Activated T-helper 2 cell treated with anti-CD3 and anti-CD28 coated beads, Interferon-gamma antibody, Interleukin-2, Interleukin-4, amounts not matched to agents 10 μg/mL and 5 μg/mL and 100 μg/mL, durations not matched to agents 14 hours and 24 hours and 36 hours (primary cell): ENCODE data around the gene COPS6. TPM values are rescaled to one million over a fixed set of nuclear protein-coding genes. Genes with fewer than 3 reads are reported as not detected.

Experiments
- DNase-seq: peaks from one replicate; pipeline ENCODE4 v3.0.0; 2021; ENCODE audit warnings: low spot score
- H3K27ac Mint-ChIP-seq: one replicate; pipeline ENCODE4 v1.8.0; 2021; ENCODE audit warnings: mixed read lengths
- H3K27me3 Mint-ChIP-seq: one replicate; pipeline ENCODE4 v1.8.0; 2021; ENCODE audit warnings: low read depth, mixed read lengths
- H3K36me3 Mint-ChIP-seq: one replicate; pipeline ENCODE4 v1.8.0; 2021; ENCODE audit warnings: low read depth, mixed read lengths
- H3K4me1 Mint-ChIP-seq: one replicate; pipeline ENCODE4 v1.8.0; 2021; ENCODE audit warnings: low read depth, mixed read lengths
- H3K4me3 Mint-ChIP-seq: one replicate; pipeline ENCODE4 v1.8.0; 2021; ENCODE audit warnings: low read depth, mild to moderate bottlenecking, moderate library complexity, mixed read lengths
- H3K9me3 Mint-ChIP-seq: one replicate; pipeline ENCODE4 v1.8.0; 2021; ENCODE audit warnings: mixed read lengths
- intact Hi-C: fragments of 100-400 bp; cut with micrococcal nuclease; formaldehyde crosslinking; loops from one replicate; pipeline ENCODE4 v1.15.1; 2023
- total RNA-seq: library from RNA; stranded (reverse); gene quantifications from 2 replicates; pipeline ENCODE4 v1.2.3, GENCODE V29; 2022

The COPS6 gene
- total RNA-seq, 1 donor from 2014 or later, result 116 TPM

GRCh38 chr7:100065452-100066186 is 23.1 kb upstream of the COPS6 start:
- no peak overlapping the region for H3K27ac Mint-ChIP-seq
- H3K4me1 Mint-ChIP-seq, result no peaks in the 10 kb centered on the region
- DNase-seq, result no peak
- no peaks in the 10 kb centered on the region for H3K27me3 Mint-ChIP-seq
- no peak overlapping the region for H3K4me3 Mint-ChIP-seq
- H3K9me3 Mint-ChIP-seq, result peaks cover 15% of the 10 kb centered on the region
- H3K36me3 Mint-ChIP-seq, result peaks cover 63% of the 10 kb centered on the region
- intact Hi-C loops, result no loop called here

DNA sequence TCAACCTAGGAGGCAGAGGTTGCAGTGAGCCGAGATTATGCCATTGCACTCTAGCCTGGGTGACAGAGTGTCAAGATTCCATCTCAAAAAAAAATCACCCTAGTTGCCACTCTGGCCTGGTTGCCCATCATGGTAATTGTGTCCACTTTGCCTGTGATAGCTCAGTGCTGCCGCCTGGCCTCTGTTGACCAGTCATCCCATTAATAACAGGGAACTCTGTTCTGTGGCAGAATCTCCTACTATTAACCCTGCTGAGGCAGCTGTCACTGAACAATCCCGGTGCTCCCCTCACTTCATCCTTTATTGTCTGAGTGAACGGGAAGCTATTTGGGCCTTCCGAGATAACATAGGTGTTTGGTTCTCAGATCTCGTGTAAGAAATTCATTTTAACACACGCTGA is 21.8 kb upstream of the COPS6 start:
- intact Hi-C loops, result no loop called here
- Mint-ChIP-seq H3K36me3 (peaks cover 67% of the 10 kb centered on the region), H3K27ac (no peak overlapping the region), H3K4me1 (no peaks in the 10 kb centered on the region), H3K4me3 (no peak overlapping the region), H3K27me3 (no peaks in the 10 kb centered on the region), H3K9me3 (peaks cover 28% of the 10 kb centered on the region)
- no peak for DNase-seq

- Mint-ChIP-seq H3K27me3 (no peaks in the 10 kb centered on the region), H3K27ac (no peak overlapping the region), H3K4me3 (no peak overlapping the region), H3K36me3 (peaks cover 82% of the 10 kb centered on the region), H3K4me1 (no peaks in the 10 kb centered on the region), H3K9me3 (peaks cover 44% of the 10 kb centered on the region)
- intact Hi-C loops, result no loop called here
- DNase-seq, result no peak
Observed at GRCh38 chr7:100069991-100070390, 18.8 kb upstream of the COPS6 start.

DNA sequence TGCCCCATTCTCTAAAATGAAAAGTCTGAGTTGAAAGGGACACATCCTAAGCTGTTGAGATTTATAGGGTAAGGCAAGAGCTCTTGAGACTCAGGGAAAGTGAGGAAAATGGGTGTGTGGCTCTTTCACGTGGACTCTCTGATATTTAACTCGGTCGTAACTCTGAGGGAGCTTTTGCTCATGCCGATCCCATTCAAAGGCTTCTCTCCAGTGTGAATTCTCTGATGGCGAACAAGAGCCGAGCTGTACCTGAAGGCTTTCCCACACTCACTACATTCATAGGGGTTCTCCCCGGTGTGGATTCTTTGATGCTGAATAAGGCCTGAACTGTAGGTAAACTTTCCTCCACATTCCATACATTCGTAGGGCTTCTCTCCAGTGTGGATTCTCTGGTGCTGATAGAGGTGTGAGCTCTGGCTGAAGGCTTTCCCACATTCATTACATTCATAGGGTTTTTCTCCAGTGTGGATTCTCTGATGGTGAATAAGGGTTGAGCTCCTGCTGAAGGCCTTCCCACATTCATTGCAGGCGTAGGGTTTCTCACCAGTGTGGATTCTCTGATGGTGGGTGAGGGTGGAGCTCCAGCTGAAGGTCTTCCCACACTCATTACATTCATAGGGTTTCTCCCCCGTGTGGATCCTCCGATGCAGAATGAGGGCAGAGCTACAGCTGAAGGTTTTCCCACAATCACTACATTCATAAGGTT is 17.6 kb upstream of the COPS6 start:
- DNase-seq, result no peak

GRCh38 chr7:100072462-100072861 is 16.3 kb upstream of the COPS6 start:
- no peak overlapping the region for H3K27ac Mint-ChIP-seq
- H3K4me1 Mint-ChIP-seq, result no peaks in the 10 kb centered on the region

More for the DNA sequence above, 17.6 kb upstream of the COPS6 start:
- no peaks in the 10 kb centered on the region for H3K27me3 Mint-ChIP-seq
- no peak overlapping the region for H3K27ac Mint-ChIP-seq
- H3K9me3 Mint-ChIP-seq, result peaks cover 44% of the 10 kb centered on the region
- H3K36me3 Mint-ChIP-seq, result peaks cover 88% of the 10 kb centered on the region
- no peaks in the 10 kb centered on the region for H3K4me1 Mint-ChIP-seq
- intact Hi-C loops, result no loop called here
- no peak overlapping the region for H3K4me3 Mint-ChIP-seq

DNA sequence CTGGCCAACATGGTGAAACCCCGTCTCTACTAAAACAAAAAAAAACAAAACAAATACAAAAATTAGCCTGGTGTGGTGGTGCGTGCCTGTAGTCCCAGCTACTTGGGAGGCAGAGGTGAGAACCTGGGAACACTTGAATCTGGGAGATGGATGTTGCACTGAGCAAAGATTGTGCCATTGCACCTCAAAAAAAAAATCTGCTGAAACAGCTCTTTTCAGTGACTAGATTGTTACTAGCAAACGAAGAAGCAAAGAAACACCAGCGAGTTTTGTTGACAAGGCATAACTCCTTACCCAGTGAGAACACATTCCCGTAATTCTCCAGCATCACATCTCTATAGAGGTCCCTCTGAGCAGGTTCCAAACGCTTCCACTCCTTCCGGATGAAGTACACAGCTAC is 13.9 kb upstream of the COPS6 start:
- intact Hi-C loops, result no loop called here
- Mint-ChIP-seq H3K36me3 (peaks cover 92% of the 10 kb centered on the region), H3K27me3 (no peaks in the 10 kb centered on the region), H3K4me1 (peaks cover 4% of the 10 kb centered on the region), H3K9me3 (peaks cover 37% of the 10 kb centered on the region), H3K27ac (no peak overlapping the region), H3K4me3 (no peak overlapping the region)
- no peak for DNase-seq

More at GRCh38 chr7:100072462-100072861, 16.3 kb upstream of the COPS6 start:
- peaks cover 44% of the 10 kb centered on the region for H3K9me3 Mint-ChIP-seq
- DNase-seq, result no peak
- intact Hi-C loops, result no loop called here
- peaks cover 94% of the 10 kb centered on the region for H3K36me3 Mint-ChIP-seq
- H3K4me3 Mint-ChIP-seq, result no peak overlapping the region
- H3K27me3 Mint-ChIP-seq, result no peaks in the 10 kb centered on the region

- DNase-seq, result no peak
- H3K4me3 Mint-ChIP-seq, result no peak overlapping the region
- intact Hi-C loops, result no loop called here
- H3K9me3 Mint-ChIP-seq, result peaks cover 31% of the 10 kb centered on the region
- peaks cover 91% of the 10 kb centered on the region for H3K36me3 Mint-ChIP-seq
- H3K4me1 Mint-ChIP-seq, result peaks cover 8% of the 10 kb centered on the region
- H3K27ac Mint-ChIP-seq, result no peak overlapping the region
- no peaks in the 10 kb centered on the region for H3K27me3 Mint-ChIP-seq
Observed at GRCh38 chr7:100075418-100075817, 13.4 kb upstream of the COPS6 start.

DNA sequence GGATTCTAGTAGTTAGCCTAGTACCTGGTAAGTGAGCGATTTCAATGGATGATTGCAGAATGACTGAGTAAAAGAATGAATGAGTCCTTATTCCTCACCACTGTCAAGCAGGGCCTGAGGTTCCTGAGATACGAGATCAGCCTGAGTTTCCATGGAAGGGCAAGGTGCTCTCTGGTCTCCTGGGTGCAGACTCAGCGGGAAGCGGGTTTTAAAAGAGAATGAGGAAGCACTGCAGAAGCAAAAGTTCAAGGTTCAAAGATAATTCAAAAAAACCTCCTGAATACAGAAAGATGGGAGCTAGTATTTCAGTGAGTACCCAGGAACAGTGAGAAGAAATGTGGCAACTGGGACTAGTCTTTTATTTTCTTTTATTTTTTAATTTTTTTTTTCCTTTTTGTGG is 11.6 kb upstream of the COPS6 start:
- no peak overlapping the region for H3K4me3 Mint-ChIP-seq

DNA sequence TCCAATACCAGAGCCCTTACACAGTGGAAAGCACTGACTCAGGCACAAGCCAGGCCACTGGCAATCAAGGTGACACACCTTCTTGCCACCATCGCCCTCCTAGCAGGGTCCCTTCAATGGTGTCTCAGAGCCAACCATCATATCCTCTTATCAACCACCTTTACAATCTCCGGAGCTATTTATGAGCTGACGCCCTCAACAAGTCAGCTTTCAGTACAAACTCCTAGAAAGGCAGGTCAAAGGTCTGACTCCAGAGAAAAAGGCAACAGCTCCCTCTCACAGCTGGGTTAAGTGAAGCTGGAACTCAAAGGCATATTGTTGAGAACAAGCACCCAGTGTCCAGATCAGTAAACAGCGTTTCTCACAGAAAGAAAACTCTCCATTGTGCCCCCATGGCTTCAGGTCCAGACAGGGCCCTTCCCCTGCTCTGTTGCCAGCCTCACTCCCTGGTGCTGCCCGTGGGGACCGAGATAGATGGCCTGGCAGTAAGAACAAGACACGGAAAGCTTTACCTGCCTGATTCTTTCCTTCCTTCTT is 9.7 kb upstream of the COPS6 start:
- Mint-ChIP-seq H3K27me3 (no peaks in the 10 kb centered on the region), H3K27ac (peak overlapping the region; percentile 2), H3K4me3 (no peak overlapping the region), H3K4me1 (peaks cover 23% of the 10 kb centered on the region), H3K9me3 (no peaks in the 10 kb centered on the region), H3K36me3 (peaks cover 63% of the 10 kb centered on the region)
- DNase-seq, result no peak
- intact Hi-C loops, result no loop called here

More for the DNA sequence above, 11.6 kb upstream of the COPS6 start:
- Mint-ChIP-seq H3K36me3 (peaks cover 82% of the 10 kb centered on the region), H3K27me3 (no peaks in the 10 kb centered on the region), H3K9me3 (peaks cover 13% of the 10 kb centered on the region), H3K27ac (no peak overlapping the region), H3K4me1 (peaks cover 15% of the 10 kb centered on the region)
- intact Hi-C loops, result no loop called here
- no peak for DNase-seq

- Mint-ChIP-seq H3K36me3 (peaks cover 43% of the 10 kb centered on the region), H3K4me3 (peak overlapping the region; percentile 89), H3K27ac (peak overlapping the region; percentile 82), H3K27me3 (peaks cover 2% of the 10 kb centered on the region), H3K4me1 (peaks cover 23% of the 10 kb centered on the region), H3K9me3 (no peaks in the 10 kb centered on the region)
- intact Hi-C loops, result loop anchor here (2.0 to 10.0 kb wide), 4 partner anchors 32 to 456 kb away; partner anchors contain the start of genes TRIM4 and ZSCAN21
- no peak for DNase-seq
Observed at GRCh38 chr7:100080907-100081534, 7.7 kb upstream of the COPS6 start.

GRCh38 chr7:100081535-100082102 is 7.2 kb upstream of the COPS6 start, which contains the start of gene ZNF3:
Gene ZNF3 (minus strand): TSS chr7:100081723. CDS start chr7:100077357, 4,366 bp downstream.
- peaks cover 37% of the 10 kb centered on the region for H3K36me3 Mint-ChIP-seq
- peak within 1 kb of the TSS; percentile 89 for H3K4me3 Mint-ChIP-seq
- peak; percentile 98 for DNase-seq
- intact Hi-C loops, result loop anchor here (1.0 to 10.0 kb wide), 6 partner anchors 19 to 457 kb away; partner anchors contain the start of genes AP4M1, MCM7, TRIM4 and ZSCAN21
- H3K4me1 Mint-ChIP-seq, result peaks cover 23% of the 10 kb centered on the region
- peak within 1 kb of the TSS; percentile 88 for H3K27ac Mint-ChIP-seq
- peaks cover 2% of the 10 kb centered on the region for H3K27me3 Mint-ChIP-seq
- no peaks in the 10 kb centered on the region for H3K9me3 Mint-ChIP-seq

- Mint-ChIP-seq H3K4me3 (peak overlapping the region; percentile 89), H3K27ac (peak overlapping the region; percentile 88), H3K4me1 (peaks cover 23% of the 10 kb centered on the region), H3K36me3 (peaks cover 26% of the 10 kb centered on the region), H3K9me3 (no peaks in the 10 kb centered on the region), H3K27me3 (peaks cover 2% of the 10 kb centered on the region)
- intact Hi-C loops, result loop anchor here (1.0 to 10.0 kb wide), 4 partner anchors 18 to 458 kb away; partner anchors contain the start of genes AP4M1 and MCM7
- no peak for DNase-seq
Observed at GRCh38 chr7:100082978-100083377, 5.8 kb upstream of the COPS6 start.
